Liver (tissue), 3 donors: ENCODE data around the gene TNS3.

Experiments used
- EGR1 ChIP-seq, 2 donors: IDR thresholded peaks; 2 replicates each; pipeline ENCODE4 v1.6.1; 2016 to 2018; ENCODE audit warnings: antibody characterized with exemption in 2 of 2, low read depth in 2 of 2
- GABPA ChIP-seq, 2 donors: IDR thresholded peaks in 1 of 2; conservative IDR thresholded peaks in 1 of 2; 2 replicates each; pipeline ENCODE4 v1.6.1; 2016; ENCODE audit warnings: antibody characterized with exemption in 2 of 2, mild to moderate bottlenecking in 1 of 2, moderate library complexity in 1 of 2
- RAD21 ChIP-seq, 2 donors: IDR thresholded peaks; 2 replicates each; pipeline ENCODE4 v1.6.1; 2016; ENCODE audit warnings: antibody characterized with exemption in 2 of 2, mild to moderate bottlenecking in 2 of 2
- SP1 ChIP-seq: IDR thresholded peaks from 2 replicates; pipeline ENCODE4 v1.6.1; 2018; ENCODE audit warnings: antibody characterized with exemption, mild to moderate bottlenecking
- TAF1 ChIP-seq: conservative IDR thresholded peaks from 2 replicates; pipeline ENCODE4 v1.6.1; 2016; ENCODE audit warnings: antibody characterized with exemption, mild to moderate bottlenecking
- YY1 ChIP-seq: IDR thresholded peaks from 2 replicates; pipeline ENCODE4 v1.6.1; 2016; ENCODE audit warnings: antibody characterized with exemption, mild to moderate bottlenecking
- TF ChIP-seq, protein P1 (sequence below): fragments of 150-350 bp; IDR thresholded peaks from 2 replicates; pipeline ENCODE4 v1.5.1; 2017; ENCODE audit warnings: improper control_type of control experiment, low read depth, low read length; ENCODE audit not compliant: missing input control
- TF ChIP-seq, protein P2 (sequence below): IDR thresholded peaks from 2 replicates; pipeline ENCODE4 v1.6.1; 2016; ENCODE audit warnings: antibody characterized with exemption, mild to moderate bottlenecking
- TF ChIP-seq, protein P3 (sequence below): IDR thresholded peaks from 2 replicates; pipeline ENCODE4 v1.6.1; 2016; ENCODE audit warnings: antibody characterized with exemption
- TF ChIP-seq, protein P4 (sequence below): IDR thresholded peaks from 2 replicates; pipeline ENCODE4 v1.6.1; 2016; ENCODE audit warnings: antibody characterized with exemption
- donor health status: healthy.
- donor health status: healthy.

DNA sequence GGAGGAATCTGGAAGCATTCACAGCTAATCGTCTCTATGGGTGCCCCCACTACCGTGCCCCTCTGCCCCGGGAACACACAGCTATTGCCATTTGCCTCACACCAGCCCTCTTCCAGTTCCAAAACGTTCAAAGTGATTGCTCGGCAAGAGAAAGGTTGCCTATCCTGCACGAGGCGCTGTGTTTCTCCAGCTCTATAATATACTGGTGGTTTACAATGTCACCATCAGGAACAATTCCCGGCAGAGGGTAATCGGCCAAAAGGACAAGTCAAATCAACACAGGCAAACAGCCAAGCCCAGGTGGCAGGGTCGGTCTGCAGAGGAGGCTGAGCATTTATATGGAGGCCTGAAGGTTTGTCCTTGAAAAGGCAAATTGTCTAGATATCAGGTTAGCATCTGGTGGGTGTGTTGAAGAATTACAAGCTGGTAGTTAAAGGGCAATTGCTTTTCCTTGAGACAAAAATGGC lies 29.2 kb upstream of the TNS3 start:
- TF ChIP-seq EGR1 (IDR thresholded peaks at IDR 0.05; ENCODE audit: low read depth in 2 of 2) (no peak), YY1 (peak; percentile 54), TAF1 (peak; percentile 27), SP1 (peak; percentile 92), RAD21 (IDR thresholded peaks at IDR 0.05) (peak; percentile 51 to 74), GABPA (IDR thresholded peaks at IDR 0.05 in 1 of 2, conservative IDR thresholded peaks at IDR 0.05 in 1 of 2) (no peak)
- TF ChIP-seq, protein P1, sequence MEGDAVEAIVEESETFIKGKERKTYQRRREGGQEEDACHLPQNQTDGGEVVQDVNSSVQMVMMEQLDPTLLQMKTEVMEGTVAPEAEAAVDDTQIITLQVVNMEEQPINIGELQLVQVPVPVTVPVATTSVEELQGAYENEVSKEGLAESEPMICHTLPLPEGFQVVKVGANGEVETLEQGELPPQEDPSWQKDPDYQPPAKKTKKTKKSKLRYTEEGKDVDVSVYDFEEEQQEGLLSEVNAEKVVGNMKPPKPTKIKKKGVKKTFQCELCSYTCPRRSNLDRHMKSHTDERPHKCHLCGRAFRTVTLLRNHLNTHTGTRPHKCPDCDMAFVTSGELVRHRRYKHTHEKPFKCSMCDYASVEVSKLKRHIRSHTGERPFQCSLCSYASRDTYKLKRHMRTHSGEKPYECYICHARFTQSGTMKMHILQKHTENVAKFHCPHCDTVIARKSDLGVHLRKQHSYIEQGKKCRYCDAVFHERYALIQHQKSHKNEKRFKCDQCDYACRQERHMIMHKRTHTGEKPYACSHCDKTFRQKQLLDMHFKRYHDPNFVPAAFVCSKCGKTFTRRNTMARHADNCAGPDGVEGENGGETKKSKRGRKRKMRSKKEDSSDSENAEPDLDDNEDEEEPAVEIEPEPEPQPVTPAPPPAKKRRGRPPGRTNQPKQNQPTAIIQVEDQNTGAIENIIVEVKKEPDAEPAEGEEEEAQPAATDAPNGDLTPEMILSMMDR, result peak; percentile 7
- TF ChIP-seq, protein P2, sequence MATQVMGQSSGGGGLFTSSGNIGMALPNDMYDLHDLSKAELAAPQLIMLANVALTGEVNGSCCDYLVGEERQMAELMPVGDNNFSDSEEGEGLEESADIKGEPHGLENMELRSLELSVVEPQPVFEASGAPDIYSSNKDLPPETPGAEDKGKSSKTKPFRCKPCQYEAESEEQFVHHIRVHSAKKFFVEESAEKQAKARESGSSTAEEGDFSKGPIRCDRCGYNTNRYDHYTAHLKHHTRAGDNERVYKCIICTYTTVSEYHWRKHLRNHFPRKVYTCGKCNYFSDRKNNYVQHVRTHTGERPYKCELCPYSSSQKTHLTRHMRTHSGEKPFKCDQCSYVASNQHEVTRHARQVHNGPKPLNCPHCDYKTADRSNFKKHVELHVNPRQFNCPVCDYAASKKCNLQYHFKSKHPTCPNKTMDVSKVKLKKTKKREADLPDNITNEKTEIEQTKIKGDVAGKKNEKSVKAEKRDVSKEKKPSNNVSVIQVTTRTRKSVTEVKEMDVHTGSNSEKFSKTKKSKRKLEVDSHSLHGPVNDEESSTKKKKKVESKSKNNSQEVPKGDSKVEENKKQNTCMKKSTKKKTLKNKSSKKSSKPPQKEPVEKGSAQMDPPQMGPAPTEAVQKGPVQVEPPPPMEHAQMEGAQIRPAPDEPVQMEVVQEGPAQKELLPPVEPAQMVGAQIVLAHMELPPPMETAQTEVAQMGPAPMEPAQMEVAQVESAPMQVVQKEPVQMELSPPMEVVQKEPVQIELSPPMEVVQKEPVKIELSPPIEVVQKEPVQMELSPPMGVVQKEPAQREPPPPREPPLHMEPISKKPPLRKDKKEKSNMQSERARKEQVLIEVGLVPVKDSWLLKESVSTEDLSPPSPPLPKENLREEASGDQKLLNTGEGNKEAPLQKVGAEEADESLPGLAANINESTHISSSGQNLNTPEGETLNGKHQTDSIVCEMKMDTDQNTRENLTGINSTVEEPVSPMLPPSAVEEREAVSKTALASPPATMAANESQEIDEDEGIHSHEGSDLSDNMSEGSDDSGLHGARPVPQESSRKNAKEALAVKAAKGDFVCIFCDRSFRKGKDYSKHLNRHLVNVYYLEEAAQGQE, result peak; percentile 8
- TF ChIP-seq, protein P3, sequence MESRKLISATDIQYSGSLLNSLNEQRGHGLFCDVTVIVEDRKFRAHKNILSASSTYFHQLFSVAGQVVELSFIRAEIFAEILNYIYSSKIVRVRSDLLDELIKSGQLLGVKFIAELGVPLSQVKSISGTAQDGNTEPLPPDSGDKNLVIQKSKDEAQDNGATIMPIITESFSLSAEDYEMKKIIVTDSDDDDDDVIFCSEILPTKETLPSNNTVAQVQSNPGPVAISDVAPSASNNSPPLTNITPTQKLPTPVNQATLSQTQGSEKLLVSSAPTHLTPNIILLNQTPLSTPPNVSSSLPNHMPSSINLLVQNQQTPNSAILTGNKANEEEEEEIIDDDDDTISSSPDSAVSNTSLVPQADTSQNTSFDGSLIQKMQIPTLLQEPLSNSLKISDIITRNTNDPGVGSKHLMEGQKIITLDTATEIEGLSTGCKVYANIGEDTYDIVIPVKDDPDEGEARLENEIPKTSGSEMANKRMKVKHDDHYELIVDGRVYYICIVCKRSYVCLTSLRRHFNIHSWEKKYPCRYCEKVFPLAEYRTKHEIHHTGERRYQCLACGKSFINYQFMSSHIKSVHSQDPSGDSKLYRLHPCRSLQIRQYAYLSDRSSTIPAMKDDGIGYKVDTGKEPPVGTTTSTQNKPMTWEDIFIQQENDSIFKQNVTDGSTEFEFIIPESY, result peak; percentile 10
- TF ChIP-seq, protein P4, sequence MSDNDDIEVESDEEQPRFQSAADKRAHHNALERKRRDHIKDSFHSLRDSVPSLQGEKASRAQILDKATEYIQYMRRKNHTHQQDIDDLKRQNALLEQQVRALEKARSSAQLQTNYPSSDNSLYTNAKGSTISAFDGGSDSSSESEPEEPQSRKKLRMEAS, result peak; percentile 69
